ENCODE results near the gene EPHB1. TPM values are rescaled to one million over a fixed set of nuclear protein-coding genes. Genes with fewer than 3 reads are reported as not detected.

The EPHB1 gene
- total RNA-seq, 1 donor from 2014 or later = 1.8 TPM

- peaks cover 11% of the 10 kb centered on the region for H3K4me1 Mint-ChIP-seq (ENCODE audit: low read depth)
- H3K27ac Mint-ChIP-seq = no peak overlapping the region
- H3K27me3 Mint-ChIP-seq = no peaks in the 10 kb centered on the region
- no peak for TF ChIP-seq CTCF (IDR thresholded peaks at IDR 0.05; ENCODE audit: unreplicated experiment)
- no peaks in the 10 kb centered on the region for H3K36me3 Mint-ChIP-seq (ENCODE audit: insufficient read depth)
- H3K9me3 Mint-ChIP-seq (ENCODE audit: low read depth) = no peaks in the 10 kb centered on the region
- H3K4me3 Mint-ChIP-seq (ENCODE audit: low read depth) = no peak overlapping the region
- DNase-seq (ENCODE audit: low spot score, unreplicated experiment) = no peak
Observed at GRCh38 chr3:135013206-135013605, 218.1 kb downstream of the EPHB1 start.

- H3K36me3 Mint-ChIP-seq (ENCODE audit: insufficient read depth) = no peaks in the 10 kb centered on the region
Observed at GRCh38 chr3:135014566-135014965, 219.5 kb downstream of the EPHB1 start.

GRCh38 chr3:135017003-135017893 lies 222.2 kb downstream of the EPHB1 start:
- peaks cover 13% of the 10 kb centered on the region for H3K4me1 Mint-ChIP-seq (ENCODE audit: low read depth)
- H3K27ac Mint-ChIP-seq = peak overlapping the region; percentile 35
- no peak for TF ChIP-seq CTCF (IDR thresholded peaks at IDR 0.05; ENCODE audit: unreplicated experiment)
- no peak for DNase-seq (ENCODE audit: low spot score, unreplicated experiment)
- H3K27me3 Mint-ChIP-seq = no peaks in the 10 kb centered on the region
- no peaks in the 10 kb centered on the region for H3K36me3 Mint-ChIP-seq (ENCODE audit: insufficient read depth)
- H3K9me3 Mint-ChIP-seq (ENCODE audit: low read depth) = no peaks in the 10 kb centered on the region
- no peak overlapping the region for H3K4me3 Mint-ChIP-seq (ENCODE audit: low read depth)

More at GRCh38 chr3:135014566-135014965, 219.5 kb downstream of the EPHB1 start:
- TF ChIP-seq CTCF (IDR thresholded peaks at IDR 0.05; ENCODE audit: unreplicated experiment) = no peak
- Mint-ChIP-seq H3K27me3 (no peaks in the 10 kb centered on the region), H3K27ac (no peak overlapping the region), H3K4me1 (ENCODE audit: low read depth) (peaks cover 13% of the 10 kb centered on the region), H3K4me3 (ENCODE audit: low read depth) (no peak overlapping the region), H3K9me3 (ENCODE audit: low read depth) (no peaks in the 10 kb centered on the region)
- DNase-seq (ENCODE audit: low spot score, unreplicated experiment) = no peak

- H3K4me1 Mint-ChIP-seq (ENCODE audit: low read depth) = peaks cover 13% of the 10 kb centered on the region
- H3K4me3 Mint-ChIP-seq (ENCODE audit: low read depth) = no peak overlapping the region
- TF ChIP-seq CTCF (IDR thresholded peaks at IDR 0.05; ENCODE audit: unreplicated experiment) = no peak
- DNase-seq (ENCODE audit: low spot score, unreplicated experiment) = no peak
- H3K27me3 Mint-ChIP-seq = no peaks in the 10 kb centered on the region
- H3K9me3 Mint-ChIP-seq (ENCODE audit: low read depth) = no peaks in the 10 kb centered on the region
- no peaks in the 10 kb centered on the region for H3K36me3 Mint-ChIP-seq (ENCODE audit: insufficient read depth)
- H3K27ac Mint-ChIP-seq = no peak overlapping the region
Observed at GRCh38 chr3:135018149-135018923, 223.3 kb downstream of the EPHB1 start.

GRCh38 chr3:135020181-135020580 lies 225.1 kb downstream of the EPHB1 start:
- Mint-ChIP-seq H3K4me1 (ENCODE audit: low read depth) (peaks cover 13% of the 10 kb centered on the region), H3K27ac (no peak overlapping the region), H3K27me3 (no peaks in the 10 kb centered on the region), H3K4me3 (ENCODE audit: low read depth) (no peak overlapping the region), H3K9me3 (ENCODE audit: low read depth) (no peaks in the 10 kb centered on the region), H3K36me3 (ENCODE audit: insufficient read depth) (no peaks in the 10 kb centered on the region)
- no peak for TF ChIP-seq CTCF (IDR thresholded peaks at IDR 0.05; ENCODE audit: unreplicated experiment)
- DNase-seq (ENCODE audit: low spot score, unreplicated experiment) = no peak
